GM23338 (cell line): ENCODE data around the gene NFATC1. TPM values are rescaled to one million over a fixed set of nuclear protein-coding genes. Genes with fewer than 3 reads are reported as not detected.

Source experiments
- ATAC-seq: fragments of 200-7000 bp; cut with Tn5 transposase; 3 replicates; pipeline ENCODE4 v1.9.1; 2020
- DNase-seq: peaks from one replicate; pipeline ENCODE4 v3.0.0-alpha.2; 2015; ENCODE audit warnings: low spot score
- H2AFZ ChIP-seq: fragments of 200-600 bp; sonication (generic); 2 replicates; pipeline ENCODE4 v1.8.0; 2016; ENCODE audit warnings: antibody characterized with exemption, mild to moderate bottlenecking, moderate library complexity
- H3F3A ChIP-seq: fragments of 200-600 bp; sonication (generic); replicated peaks from 2 replicates; pipeline ENCODE4 v1.8.0; 2017; ENCODE audit warnings: antibody characterized with exemption, mixed run types, low read depth
- H3K27ac ChIP-seq: fragments of 200-600 bp; sonication (generic); 2 replicates; pipeline ENCODE4 v1.6.1; 2016; ENCODE audit warnings: low read depth
- H3K27me3 ChIP-seq: fragments of 200-600 bp; sonication (generic); 2 replicates; pipeline ENCODE4 v1.8.0; 2016; ENCODE audit warnings: mild to moderate bottlenecking, mixed run types, moderate library complexity; ENCODE audit not compliant: insufficient read depth
- H3K36me3 ChIP-seq: fragments of 200-600 bp; sonication (generic); 2 replicates; pipeline ENCODE4 v1.8.0; 2016; ENCODE audit warnings: mild to moderate bottlenecking; ENCODE audit not compliant: insufficient read depth
- H3K4me1 ChIP-seq: fragments of 200-600 bp; sonication (generic); 2 replicates; pipeline ENCODE4 v1.8.0; 2016; ENCODE audit warnings: mild to moderate bottlenecking, moderate library complexity; ENCODE audit not compliant: insufficient read depth
- H3K4me2 ChIP-seq: fragments of 200-600 bp; sonication (generic); 2 replicates; pipeline ENCODE4 v1.7.1; 2017; ENCODE audit warnings: mixed run types
- H3K4me3 ChIP-seq: fragments of 200-600 bp; sonication (generic); 2 replicates; pipeline ENCODE4 v1.6.1; 2016; ENCODE audit warnings: mixed run types
- H3K79me2 ChIP-seq: fragments of 200-600 bp; sonication (generic); replicated peaks from 2 replicates; pipeline ENCODE4 v1.8.0; 2017; ENCODE audit warnings: mild to moderate bottlenecking; ENCODE audit not compliant: insufficient read depth
- H3K9me2 ChIP-seq: fragments of 200-600 bp; sonication (generic); 2 replicates; pipeline ENCODE4 v1.8.0; 2017; ENCODE audit not compliant: insufficient read depth
- H4K20me1 ChIP-seq: fragments of 200-600 bp; sonication (generic); replicated peaks from 2 replicates; pipeline ENCODE4 v1.8.0; 2017; ENCODE audit warnings: mild to moderate bottlenecking; ENCODE audit not compliant: insufficient read depth
- H3K27ac Mint-ChIP-seq: 2 replicates; pipeline ENCODE4 v1.8.0; 2020; ENCODE audit warnings: inconsistent platforms, mild to moderate bottlenecking, moderate library complexity, mixed read lengths
- H3K27me3 Mint-ChIP-seq: 3 replicates; pipeline ENCODE4 v1.8.0; 2022; ENCODE audit warnings: low read depth, mild to moderate bottlenecking, moderate library complexity, mixed read lengths, inconsistent platforms; ENCODE audit not compliant: insufficient read depth, poor library complexity
- H3K36me3 Mint-ChIP-seq: 3 replicates; pipeline ENCODE4 v1.8.0; 2021; ENCODE audit warnings: low read depth, mild to moderate bottlenecking, inconsistent platforms, moderate library complexity, mixed read lengths
- H3K4me1 Mint-ChIP-seq: 3 replicates; pipeline ENCODE4 v1.8.0; 2020; ENCODE audit warnings: mild to moderate bottlenecking, inconsistent platforms, mixed read lengths
- H3K4me3 Mint-ChIP-seq: 3 replicates; pipeline ENCODE4 v1.8.0; 2021; ENCODE audit warnings: moderate library complexity, mild to moderate bottlenecking, inconsistent platforms, mixed read lengths
- H3K9me3 Mint-ChIP-seq: 3 replicates; pipeline ENCODE4 v1.8.0; 2020; ENCODE audit warnings: moderate library complexity, mild to moderate bottlenecking, inconsistent platforms, mixed read lengths
- ETS1 ChIP-seq: IDR thresholded peaks from 2 replicates; pipeline ENCODE4 v1.6.1; 2016; ENCODE audit warnings: antibody characterized with exemption
- EZH2 ChIP-seq: fragments of 200-600 bp; sonication (generic); IDR thresholded peaks from one replicate; pipeline ENCODE4 v1.8.0; 2017; ENCODE audit warnings: antibody characterized with exemption, mild to moderate bottlenecking, low read depth; ENCODE audit not compliant: unreplicated experiment
- NANOG ChIP-seq: IDR thresholded peaks from 2 replicates; pipeline ENCODE4 v1.6.1; 2016; ENCODE audit warnings: antibody characterized with exemption, borderline replicate concordance
- ZNF114 ChIP-seq: fragments of 250-450 bp; sonication (Bioruptor Pico); IDR thresholded peaks from 2 replicates; pipeline ENCODE4 v1.5.0; 2020; ENCODE audit warnings: mild to moderate bottlenecking, moderate library complexity
- polyA plus RNA-seq: library from polyadenylated mRNA; unstranded; fragments of >200 nt; fragmentation: Nextera tagmentation; extraction: Ambion mirVana; gene quantifications from 2 replicates; pipeline ENCODE4 v1.2.1, GENCODE V29; 2016
- total RNA-seq: library from RNA; depleted of rRNA; stranded (reverse); fragments of >200 nt; shearing (Covaris generic); gene quantifications from 2 replicates; pipeline ENCODE4 v1.2.3, GENCODE V29; 2014
- TF ChIP-seq, protein P1 (sequence below), 2 experiments: fragments of 200-600 bp in 1 of 2; sonication (generic) in 1 of 2; conservative IDR thresholded peaks; 2 replicates each; pipeline versions ENCODE4 v1.5.1 to v1.6.1; 2016 to 2017; ENCODE audit warnings: antibody characterized with exemption in 2 of 2, low read depth in 2 of 2, mild to moderate bottlenecking in 2 of 2, moderate library complexity in 1 of 2

NFATC1 gene
- total and polyA plus RNA-seq, 2 experiments from 2014 or later = 3.9 to 6.4 TPM

DNA sequence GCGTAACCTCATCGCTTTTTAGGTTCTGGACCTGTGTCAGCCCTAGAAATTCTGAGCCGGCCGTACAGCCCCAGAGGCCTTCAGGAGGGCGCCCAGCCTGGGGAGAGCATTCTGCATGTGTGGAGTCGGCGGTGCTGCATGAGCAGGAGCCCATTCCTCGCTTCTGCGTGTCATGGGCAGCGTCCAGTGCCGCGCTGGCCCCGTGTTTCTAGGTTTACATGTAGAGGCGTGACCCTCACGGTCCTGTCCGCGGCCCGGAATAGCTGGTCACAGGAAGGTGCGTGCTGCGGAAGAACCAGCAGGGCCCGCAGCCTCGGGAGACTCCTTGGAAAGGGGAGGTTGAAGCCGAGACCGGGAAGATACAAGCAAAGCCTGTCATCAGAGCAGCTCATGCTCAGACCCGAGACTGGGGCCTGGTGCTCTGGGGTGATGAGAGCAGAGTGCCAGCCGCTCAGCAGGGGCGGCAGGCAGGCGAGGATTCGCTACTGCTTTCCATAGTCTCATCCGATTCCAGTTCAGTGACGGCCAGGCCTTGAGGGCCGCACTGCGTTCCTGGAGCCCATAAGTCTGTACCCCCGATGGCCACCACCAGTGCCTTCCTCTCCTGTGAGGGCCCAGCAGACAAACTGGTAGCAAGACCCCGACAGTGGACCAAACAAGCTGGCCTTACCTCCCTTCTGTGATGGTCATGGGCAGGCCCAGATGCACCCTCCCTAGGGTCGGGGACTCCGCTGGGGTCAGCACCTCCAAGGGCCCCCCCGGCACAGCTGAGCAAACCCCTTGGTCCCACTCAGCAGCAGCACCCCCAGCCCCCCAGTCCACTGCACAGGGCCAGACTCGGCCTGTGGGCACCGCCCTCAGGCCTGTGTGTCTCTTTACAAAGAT, 15.6 kb upstream of the NFATC1 start (continued):
- no peak for TF ChIP-seq ETS1

- H3K27me3 Mint-ChIP-seq = peaks cover 11% of the 10 kb centered on the region
- no peaks in the 10 kb centered on the region for H3K27me3 ChIP-seq
- H3K9me3 Mint-ChIP-seq = no peaks in the 10 kb centered on the region
- no peak overlapping the region for H2AFZ ChIP-seq
- H3K4me2 ChIP-seq = no peak overlapping the region
- H3K9me2 ChIP-seq = no peaks in the 10 kb centered on the region
- H3K4me1 Mint-ChIP-seq = peaks cover 16% of the 10 kb centered on the region; the same call in 2 of the 3 replicates
- no peaks in the 10 kb centered on the region for H3K79me2 ChIP-seq
- no peak for TF ChIP-seq ZNF114 (CRISPR knock-in tag)
- no peak for TF ChIP-seq EZH2
- TF ChIP-seq ETS1 = no peak
- TF ChIP-seq, protein P1, sequence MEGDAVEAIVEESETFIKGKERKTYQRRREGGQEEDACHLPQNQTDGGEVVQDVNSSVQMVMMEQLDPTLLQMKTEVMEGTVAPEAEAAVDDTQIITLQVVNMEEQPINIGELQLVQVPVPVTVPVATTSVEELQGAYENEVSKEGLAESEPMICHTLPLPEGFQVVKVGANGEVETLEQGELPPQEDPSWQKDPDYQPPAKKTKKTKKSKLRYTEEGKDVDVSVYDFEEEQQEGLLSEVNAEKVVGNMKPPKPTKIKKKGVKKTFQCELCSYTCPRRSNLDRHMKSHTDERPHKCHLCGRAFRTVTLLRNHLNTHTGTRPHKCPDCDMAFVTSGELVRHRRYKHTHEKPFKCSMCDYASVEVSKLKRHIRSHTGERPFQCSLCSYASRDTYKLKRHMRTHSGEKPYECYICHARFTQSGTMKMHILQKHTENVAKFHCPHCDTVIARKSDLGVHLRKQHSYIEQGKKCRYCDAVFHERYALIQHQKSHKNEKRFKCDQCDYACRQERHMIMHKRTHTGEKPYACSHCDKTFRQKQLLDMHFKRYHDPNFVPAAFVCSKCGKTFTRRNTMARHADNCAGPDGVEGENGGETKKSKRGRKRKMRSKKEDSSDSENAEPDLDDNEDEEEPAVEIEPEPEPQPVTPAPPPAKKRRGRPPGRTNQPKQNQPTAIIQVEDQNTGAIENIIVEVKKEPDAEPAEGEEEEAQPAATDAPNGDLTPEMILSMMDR (conservative IDR thresholded peaks at IDR 0.05; ENCODE audit: low read depth in 2 of 2) = peak; percentile 85 to 94
- TF ChIP-seq NANOG = no peak
- H3K36me3 Mint-ChIP-seq = no peaks in the 10 kb centered on the region
- H3K27ac ChIP-seq = no peak overlapping the region
- DNase-seq (peak; percentile 89), ATAC-seq (peak; percentile 63)
- no peak overlapping the region for H3K27ac Mint-ChIP-seq
- H3K4me3 ChIP-seq = no peak overlapping the region
- no peak overlapping the region for H3K4me3 Mint-ChIP-seq
- H3K36me3 ChIP-seq = no peaks in the 10 kb centered on the region
- no peaks in the 10 kb centered on the region for H3K4me1 ChIP-seq
- H3F3A ChIP-seq = 0 out of 2 replicates have a peak, but pooled peaks cover 5% of the 10 kb centered on the region
- H4K20me1 ChIP-seq = no peaks in the 10 kb centered on the region
Observed at GRCh38 chr18:79380816-79381806, 14.6 kb upstream of the NFATC1 start.
